Activated T-helper 9 cell treated with anti-CD3 and anti-CD28 coated beads, Interleukin-2, amount 50 U/mL, for 16 hours (primary cell): Measurements from ENCODE around the gene WFIKKN1.

Experiments used
- DNase-seq: peaks from one replicate; pipeline ENCODE4 v3.0.0-alpha.2; 2020; ENCODE audit warnings: low read depth

Gene WFIKKN1

GRCh38 chr16:674214-674881 lies 43.6 kb downstream of the WFIKKN1 start:
- DNase-seq: no peak

GRCh38 chr16:674968-675883 lies 44.4 kb downstream of the WFIKKN1 start, which contains the start of gene RHBDL1:
RHBDL1 (plus strand) TSS chr16:675671; CDS start chr16:675791, 120 bp downstream.
- DNase-seq: no peak

GRCh38 chr16:675884-676564 lies 45.2 kb downstream of the WFIKKN1 start:
- DNase-seq: no peak

- DNase-seq: no peak
Observed at GRCh38 chr16:676565-676902, 45.7 kb downstream of the WFIKKN1 start.

- DNase-seq: no peak
Observed at GRCh38 chr16:676913-677312, 46.1 kb downstream of the WFIKKN1 start.

- DNase-seq: no peak
Observed at GRCh38 chr16:677316-678190, 46.8 kb downstream of the WFIKKN1 start.

- DNase-seq: no peak
Observed at GRCh38 chr16:678209-678857, 47.5 kb downstream of the WFIKKN1 start.

- DNase-seq: peak; percentile 35
Observed at GRCh38 chr16:678858-679813, 48.4 kb downstream of the WFIKKN1 start.

- peak; percentile 82 for DNase-seq
Observed at GRCh38 chr16:679814-680624, 49.2 kb downstream of the WFIKKN1 start, which contains the start of gene STUB1. STUB1 (plus strand) TSS chr16:680410; CDS start chr16:680526, 116 bp downstream.

- DNase-seq: no peak
Observed at GRCh38 chr16:680625-680945, 49.8 kb downstream of the WFIKKN1 start.

- no peak for DNase-seq
Observed at GRCh38 chr16:680967-681745, 50.4 kb downstream of the WFIKKN1 start.

GRCh38 chr16:681746-682427 lies 51.1 kb downstream of the WFIKKN1 start:
- DNase-seq: no peak

- DNase-seq: no peak
Observed at GRCh38 chr16:682493-683395, 52.0 kb downstream of the WFIKKN1 start.

- DNase-seq: no peak
Observed at GRCh38 chr16:683396-684070, 52.7 kb downstream of the WFIKKN1 start.
